ENCODE results near the gene SPACA7.
"Not testable (repeated sequence)": the region's sequence is repeated elsewhere in the genome, so short reads cannot be mapped to it uniquely, and the experiment has no call there.

SPACA7 gene

DNA sequence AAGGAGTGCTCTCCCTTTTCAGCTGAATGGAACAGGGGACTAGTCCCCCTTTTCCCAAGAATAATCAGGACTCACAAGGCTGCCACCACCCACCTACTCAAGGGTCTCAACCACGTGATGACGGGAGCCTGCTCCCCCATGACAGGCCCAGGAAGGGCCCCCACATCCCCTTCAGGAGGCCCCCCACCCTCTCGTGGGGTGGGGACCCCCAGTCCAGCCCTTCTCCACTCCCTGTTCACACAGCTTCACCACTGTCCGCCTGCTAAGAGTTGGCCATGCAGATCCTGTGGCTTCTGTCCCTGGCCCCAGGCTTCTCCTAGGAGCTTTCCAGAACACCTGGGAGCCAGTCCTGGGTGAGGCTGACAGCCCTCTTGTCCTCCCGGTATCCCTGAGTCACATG lies 56.6 kb downstream of the SPACA7 start:
- not testable (repeated sequence) for DNase-seq

GRCh38 chr13:112433517-112433916 lies 57.4 kb downstream of the SPACA7 start:
- not testable (repeated sequence) for DNase-seq

GRCh38 chr13:112434032-112434431 lies 57.9 kb downstream of the SPACA7 start:
- DNase-seq: no peak

DNA sequence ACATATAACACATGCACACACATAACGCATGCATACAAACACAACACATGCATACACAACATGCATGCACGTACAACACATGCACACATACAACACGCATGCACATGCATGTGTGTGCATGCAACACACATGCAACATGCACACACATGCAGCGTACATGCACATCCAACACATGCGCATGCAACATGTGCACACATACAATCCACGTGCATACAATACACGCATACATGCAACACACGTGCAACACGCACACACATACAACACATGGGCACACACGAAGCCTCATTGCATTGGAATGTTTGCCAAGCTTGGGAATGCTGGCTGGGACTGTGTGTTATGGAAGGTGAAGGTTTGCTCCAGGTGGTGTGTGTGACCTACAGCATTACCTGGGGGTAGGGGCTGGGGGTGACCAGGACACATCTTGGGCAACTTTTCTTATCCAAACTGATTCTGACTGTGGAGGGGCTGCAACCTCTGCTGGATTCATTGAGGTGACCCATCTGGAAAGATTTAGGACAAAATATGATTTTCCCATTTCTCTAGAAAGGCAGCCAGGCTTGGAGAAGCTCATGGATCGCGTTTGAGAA lies 58.9 kb downstream of the SPACA7 start:
- no peak for DNase-seq

DNA sequence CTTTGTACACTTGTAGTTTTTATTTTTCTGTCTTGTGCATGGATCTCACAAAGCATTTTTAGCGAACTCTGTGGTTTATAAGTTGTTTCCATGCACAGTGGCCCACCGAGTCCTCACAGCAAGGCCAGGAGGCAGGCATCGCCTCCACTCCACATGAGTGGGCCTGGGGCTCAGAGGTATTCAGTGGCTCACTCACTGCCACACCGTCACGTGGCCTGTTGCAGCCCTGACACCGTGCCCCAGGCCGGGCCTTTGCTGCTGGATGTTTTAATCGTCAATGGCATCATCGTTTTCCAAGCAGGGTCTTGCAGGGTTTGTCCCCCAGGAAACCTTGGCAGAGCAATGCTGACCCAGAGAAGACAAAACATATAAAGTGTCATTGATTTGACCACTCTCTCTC lies 59.8 kb downstream of the SPACA7 start:
- DNase-seq: no peak

GRCh38 chr13:112438094-112438493 lies 61.9 kb downstream of the SPACA7 start:
- no peak for DNase-seq

DNA sequence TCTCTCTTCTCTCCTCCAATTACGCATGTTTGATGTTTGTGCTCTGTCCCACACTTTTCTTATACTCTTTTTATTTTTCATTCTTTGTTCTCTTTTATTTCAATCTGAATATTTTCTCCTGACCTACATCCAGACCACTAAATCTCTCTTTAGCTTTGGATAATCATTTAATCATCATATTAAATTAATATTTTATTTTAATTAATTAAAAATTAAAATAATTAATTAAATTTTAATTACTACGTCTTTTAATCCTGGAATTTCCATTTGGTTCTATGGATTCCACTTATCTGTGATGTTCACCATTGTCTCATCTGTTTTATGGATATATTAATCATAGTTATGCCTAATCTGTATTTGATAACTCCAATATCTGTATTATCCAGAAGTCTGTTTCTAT lies 62.4 kb downstream of the SPACA7 start:
- no peak for DNase-seq

DNA sequence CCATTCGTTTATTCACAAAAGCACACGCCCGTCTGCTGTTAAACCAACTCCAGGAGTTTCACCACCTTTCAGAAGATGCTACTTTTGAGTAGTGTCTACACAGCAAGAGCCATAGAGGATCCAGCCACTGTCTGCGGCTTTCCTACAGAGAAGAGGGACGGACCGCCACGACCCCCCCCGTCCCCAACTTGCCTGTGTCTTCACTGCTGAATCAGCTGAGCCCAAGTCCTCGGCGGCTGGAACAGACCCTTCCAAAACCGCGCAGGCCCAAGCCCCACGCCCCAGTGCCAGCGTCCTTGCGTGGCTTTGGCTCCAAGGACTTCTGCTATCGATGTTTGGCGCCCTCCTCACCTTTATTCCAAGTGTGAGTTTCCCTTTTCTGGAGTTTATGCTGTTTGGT lies 65.1 kb downstream of the SPACA7 start:
- DNase-seq: no peak

GRCh38 chr13:112441779-112442310 lies 65.7 kb downstream of the SPACA7 start:
- DNase-seq: no peak

GRCh38 chr13:112442483-112443090 lies 66.4 kb downstream of the SPACA7 start:
- DNase-seq: no peak

DNA sequence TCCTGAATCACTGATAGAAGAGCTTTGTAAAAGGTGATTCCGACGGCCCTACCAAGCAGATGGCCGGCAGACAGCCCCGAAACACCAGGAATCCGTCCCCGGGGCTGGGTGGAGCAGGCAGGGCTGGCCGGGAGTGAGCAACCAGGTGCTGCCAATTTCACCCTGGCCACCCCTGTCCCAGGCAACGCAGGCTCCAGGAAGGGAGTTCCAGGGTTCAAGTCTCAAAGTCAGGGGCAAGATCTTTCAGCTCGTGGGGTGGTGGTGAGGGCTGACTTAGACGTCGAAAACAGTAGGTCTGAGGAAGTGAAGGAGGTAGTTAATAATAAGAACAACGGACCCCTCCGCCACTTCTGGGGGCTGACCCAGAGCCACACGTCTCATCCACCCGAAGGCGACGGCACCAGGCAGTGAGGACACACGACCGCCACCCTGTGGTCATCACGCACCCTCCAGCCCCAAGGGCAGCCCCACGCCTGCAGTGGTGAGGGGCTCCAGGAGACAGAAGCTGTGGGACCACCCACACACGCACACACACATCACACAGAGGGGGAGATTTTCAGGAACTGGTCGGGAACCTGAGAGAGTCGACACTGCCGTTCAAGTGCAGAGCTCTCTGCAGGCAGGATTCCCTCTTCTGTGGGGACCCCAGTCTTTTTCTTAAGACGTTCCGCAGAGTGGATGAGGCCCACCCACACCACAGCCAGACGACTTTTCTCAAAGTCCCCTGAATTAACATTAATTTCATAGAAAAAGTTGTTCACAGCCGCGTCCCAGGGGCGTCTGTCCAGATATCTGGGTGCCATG lies 67.2 kb downstream of the SPACA7 start:
- DNase-seq: no peak

DNA sequence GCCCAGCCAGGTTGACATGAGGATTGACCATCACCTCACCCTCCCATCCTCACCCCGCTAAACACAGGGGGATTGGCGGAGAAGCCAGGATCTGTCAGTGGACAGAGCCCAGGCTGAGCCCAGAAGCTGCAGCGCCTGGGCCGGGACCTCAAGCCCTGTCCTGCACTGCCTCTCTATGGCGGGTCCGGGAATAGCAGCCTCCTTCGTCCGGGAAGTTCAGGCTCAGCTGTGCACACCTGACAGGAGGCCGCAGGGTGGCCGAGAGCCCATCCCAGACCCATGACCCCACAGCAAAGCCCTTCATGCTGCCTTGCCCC lies 67.8 kb downstream of the SPACA7 start:
- peak; percentile 60 for DNase-seq

- DNase-seq: no peak
Measured at GRCh38 chr13:112444416-112445399, 68.6 kb downstream of the SPACA7 start.

DNA sequence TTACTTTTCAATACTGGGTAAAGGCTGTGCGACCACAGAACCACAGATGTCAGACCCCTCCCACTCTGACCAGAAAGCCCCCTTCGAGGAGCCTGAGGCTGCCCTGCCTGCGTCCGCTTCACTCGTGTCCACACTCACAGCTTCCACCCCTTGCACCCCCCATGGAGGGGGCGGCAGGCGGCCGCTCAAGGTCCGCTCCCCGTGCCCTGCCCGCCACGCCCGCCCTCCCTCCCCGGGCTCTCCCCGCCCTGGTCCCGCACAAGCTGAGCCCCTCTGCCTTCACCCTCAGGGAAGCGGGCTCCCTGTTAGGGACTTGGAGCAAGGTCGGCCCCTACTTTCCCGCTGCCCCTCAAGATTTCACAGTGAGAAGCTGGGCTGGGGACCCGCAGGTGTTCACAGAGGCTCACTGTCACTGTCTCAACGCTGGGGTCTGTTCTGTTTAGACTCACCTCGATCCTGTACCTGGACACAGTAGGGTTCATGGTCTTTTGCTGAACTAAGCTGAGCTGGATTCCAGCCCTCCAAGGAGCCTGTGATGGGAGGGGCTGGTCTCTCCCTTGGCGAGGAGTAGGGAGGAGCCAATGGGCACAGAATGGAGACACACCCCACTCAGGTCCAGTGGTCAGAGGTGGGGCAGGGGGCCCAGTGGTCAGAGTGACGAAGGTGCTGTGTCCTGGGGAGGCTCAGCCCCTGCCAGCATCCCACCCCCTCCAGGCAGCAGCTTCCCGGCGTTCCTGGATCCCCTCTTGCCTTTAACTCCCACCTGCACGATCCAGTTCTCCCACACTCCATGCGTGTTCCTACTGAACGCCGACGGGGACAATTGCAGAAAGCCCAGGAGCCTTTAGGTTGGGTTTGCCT lies 69.5 kb downstream of the SPACA7 start:
- no peak for DNase-seq

DNA sequence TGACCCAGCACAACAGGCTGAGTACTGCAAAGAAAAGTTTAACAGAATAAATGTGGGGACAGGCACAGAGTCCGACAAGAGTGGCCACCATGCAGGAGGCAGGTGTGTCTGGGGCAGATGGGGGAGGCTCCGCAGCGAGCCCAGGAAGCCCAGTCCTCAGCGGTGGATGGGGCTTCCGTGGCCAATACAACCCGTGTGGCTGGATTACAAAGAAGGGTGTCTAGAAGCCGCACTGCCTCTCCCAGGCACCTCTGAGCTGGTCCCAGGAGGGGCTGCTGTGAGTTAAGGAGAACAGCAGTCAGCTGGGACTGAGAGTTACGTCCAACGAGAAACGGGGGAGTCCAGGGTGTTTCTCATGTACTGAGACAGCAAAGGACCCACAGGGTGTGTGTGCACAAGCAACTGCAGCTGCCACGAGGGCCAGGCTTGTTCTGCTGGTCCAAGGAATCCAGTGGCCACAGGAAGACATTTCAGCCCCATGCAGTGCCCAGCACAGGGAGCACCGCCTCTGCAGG lies 70.2 kb downstream of the SPACA7 start:
- no peak for DNase-seq

DNA sequence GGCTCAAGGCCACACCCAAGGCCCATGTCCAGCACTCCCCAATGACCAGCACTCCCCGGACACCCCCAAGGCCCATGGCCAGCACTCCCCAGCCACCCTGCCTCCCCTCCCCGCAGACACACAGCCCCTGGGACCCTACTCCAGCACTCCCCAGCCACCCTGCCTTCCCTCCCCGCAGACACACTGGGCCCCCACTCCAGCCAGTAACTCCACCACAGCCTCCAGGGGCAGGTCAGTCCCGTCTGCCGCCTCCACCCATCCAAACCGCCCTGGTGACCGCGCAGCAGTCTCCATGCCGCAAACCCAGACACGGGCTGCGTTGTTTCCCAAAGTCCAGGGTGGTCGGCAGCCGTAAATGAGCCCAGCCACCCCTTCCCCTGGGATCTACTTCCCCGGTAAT lies 70.7 kb downstream of the SPACA7 start:
- DNase-seq: no peak

DNA sequence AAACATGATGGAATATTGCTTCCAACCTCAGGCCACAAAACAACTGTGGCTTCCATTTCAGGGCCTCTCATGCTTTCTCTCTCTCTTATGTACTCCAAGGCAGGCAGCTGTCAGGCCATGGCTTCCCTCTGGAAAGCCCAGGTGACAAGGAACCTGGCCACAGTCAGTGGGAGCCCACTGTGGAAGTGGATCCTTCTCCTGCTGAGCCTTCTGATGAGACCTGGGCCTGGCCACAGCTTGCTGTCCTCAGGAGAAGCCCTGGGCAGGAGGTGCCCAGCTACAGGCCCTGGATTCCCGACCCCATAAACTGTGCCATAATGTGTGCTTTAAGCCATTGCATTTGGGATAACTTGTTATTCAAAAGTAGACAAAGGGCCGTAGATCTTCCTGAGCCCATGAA lies 71.2 kb downstream of the SPACA7 start:
- DNase-seq: no peak

DNA sequence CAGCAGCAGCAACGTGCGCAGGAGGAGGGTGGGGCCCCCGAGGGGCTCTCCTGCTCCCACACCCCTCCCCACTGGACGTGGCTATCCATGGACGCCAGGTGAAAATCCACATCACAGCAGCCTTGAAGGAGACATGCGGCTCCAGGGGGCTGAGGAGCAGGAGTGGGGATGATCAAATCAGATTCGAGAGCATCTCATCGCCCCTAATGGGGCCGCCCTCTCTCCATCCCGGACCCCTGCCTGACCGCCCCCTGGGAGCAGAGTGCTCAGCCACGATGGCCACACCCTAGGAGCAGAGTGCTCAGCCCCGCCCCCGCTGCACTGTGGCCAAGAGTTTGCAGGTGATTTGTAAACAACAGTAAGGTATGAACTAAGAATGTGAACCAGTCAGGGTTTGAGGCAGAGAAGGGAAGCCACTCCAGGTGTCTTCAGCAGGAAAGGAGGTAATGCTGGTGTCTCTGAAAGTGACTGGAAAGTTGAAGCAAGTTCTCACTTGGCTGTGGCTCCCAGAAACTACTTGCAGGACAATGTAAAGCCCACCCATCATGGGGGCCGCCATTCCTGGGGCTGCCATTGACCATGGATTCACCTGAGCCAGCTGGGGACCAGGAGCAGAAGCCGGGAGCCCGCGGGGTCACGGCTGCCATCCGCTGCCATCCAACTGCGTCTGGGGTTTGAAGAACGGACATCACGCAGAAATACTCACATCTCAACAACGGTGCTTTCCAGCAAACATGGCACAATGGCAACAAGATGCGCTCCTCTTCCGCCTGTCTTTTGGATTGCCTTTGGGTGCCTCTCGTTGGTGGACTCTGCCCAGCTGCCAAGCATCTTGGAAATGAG lies 71.8 kb downstream of the SPACA7 start:
- DNase-seq: no peak

DNA sequence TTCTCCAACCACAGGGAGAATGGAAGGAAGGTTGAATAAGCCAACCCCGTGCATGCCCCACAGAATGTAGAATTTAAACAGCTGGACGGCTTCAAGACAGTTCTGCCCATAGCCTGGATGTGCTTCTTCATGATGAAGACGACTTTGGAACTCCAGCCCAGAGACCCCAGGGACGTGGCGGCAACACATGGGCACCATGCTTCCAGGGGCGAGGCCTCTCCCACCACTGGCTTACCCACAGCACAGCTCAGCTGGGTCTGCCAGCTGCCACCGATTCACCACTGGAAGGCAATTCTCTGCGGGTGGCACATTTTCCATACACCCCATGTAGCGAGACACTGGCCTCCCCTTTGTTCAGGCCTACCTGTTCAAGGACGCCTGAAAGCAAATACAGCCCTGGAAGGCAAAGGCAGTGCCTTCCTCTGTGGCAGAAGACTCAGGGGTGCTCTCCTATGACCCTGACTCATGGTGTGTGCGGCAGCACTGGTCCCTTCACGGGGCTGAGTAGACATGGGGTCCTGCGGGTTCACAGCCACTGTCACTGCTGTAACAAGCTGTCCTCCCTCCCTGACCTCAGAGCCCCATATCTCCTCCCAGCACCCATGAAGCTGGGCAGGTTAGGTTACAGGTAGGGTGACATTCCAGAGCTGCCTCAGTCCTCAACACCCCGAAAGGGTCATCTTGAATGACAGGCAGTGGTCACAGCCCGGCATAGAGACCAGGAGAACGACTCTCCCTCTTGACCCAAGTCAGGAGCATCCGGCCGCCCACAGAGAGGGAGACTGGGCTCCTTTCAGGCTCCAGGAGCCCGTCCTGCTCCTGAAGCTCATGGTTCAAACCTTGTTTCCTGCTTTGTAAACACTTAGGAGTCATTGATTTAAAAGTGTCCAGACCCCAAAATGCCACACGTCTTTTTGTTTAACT lies 72.7 kb downstream of the SPACA7 start:
- no peak for DNase-seq

- DNase-seq: no peak
Measured at GRCh38 chr13:112449545-112449930, 73.4 kb downstream of the SPACA7 start.

Measured in activated CD4-positive, CD25-positive, alpha-beta regulatory T cell treated with anti-CD3 and anti-CD28 coated beads, Interleukin-2, amount 50 U/mL, for 72 hours (primary cell).